Tibial artery (tissue), 4 donors: ENCODE data around the gene SCGN.

Experiments
- DNase-seq, 2 donors: peaks; one replicate each; pipeline ENCODE4 v3.0.0-alpha.2; 2019
- H3K27ac ChIP-seq, 2 donors: fragments of 200-600 bp; sonication (generic) in 1 of 2; 1 replicate in 1 of 2; 2 replicates in 1 of 2; pipeline ENCODE4 v1.5.1; 2018 to 2019; ENCODE audit warnings: mild to moderate bottlenecking in 1 of 2
- H3K27me3 ChIP-seq, 2 donors: fragments of 200-600 bp; sonication (generic) in 1 of 2; one replicate each; pipeline versions ENCODE4 v1.5.1 to v1.6.0; 2016 to 2019
- H3K36me3 ChIP-seq, 3 donors: fragments of 200-600 bp; sonication (generic) in 2 of 3; one replicate each; pipeline ENCODE4 v1.5.1; 2016 to 2019; ENCODE audit warnings: mild to moderate bottlenecking in 2 of 3
- H3K4me1 ChIP-seq, 4 donors: fragments of 200-600 bp; sonication (generic) in 2 of 4; 1 replicate in 3 of 4; 2 replicates in 1 of 4; pipeline ENCODE4 v1.5.1; 2016 to 2019
- H3K4me3 ChIP-seq, 2 donors: fragments of 200-600 bp; sonication (generic) in 1 of 2; 1 replicate in 1 of 2; 2 replicates in 1 of 2; pipeline ENCODE4 v1.5.1; 2018 to 2019; ENCODE audit warnings: mild to moderate bottlenecking in 2 of 2
- H3K9me3 ChIP-seq, 3 donors: fragments of 200-600 bp; sonication (generic) in 1 of 3; one replicate each; pipeline ENCODE4 v1.5.1; 2016 to 2019
- intact Hi-C: fragments of 100-400 bp; cut with DNase I; formaldehyde crosslinking; loops from one replicate; pipeline ENCODE4 v1.15.0; 2023; ENCODE audit warnings: low total_unique reads
- TF ChIP-seq, protein P1 (sequence below), 2 experiments: fragments of 200-600 bp in 1 of 2; fragments of 450-650 bp in 1 of 2; IDR thresholded peaks; one replicate each; pipeline ENCODE4 v1.5.1; 2017 to 2019; ENCODE audit warnings: antibody characterized with exemption in 2 of 2, mild to moderate bottlenecking in 1 of 2, moderate library complexity in 1 of 2

Gene SCGN

GRCh38 chr6:25706314-25707014 lies 54.4 kb downstream of the SCGN start:
- TF ChIP-seq, protein P1, sequence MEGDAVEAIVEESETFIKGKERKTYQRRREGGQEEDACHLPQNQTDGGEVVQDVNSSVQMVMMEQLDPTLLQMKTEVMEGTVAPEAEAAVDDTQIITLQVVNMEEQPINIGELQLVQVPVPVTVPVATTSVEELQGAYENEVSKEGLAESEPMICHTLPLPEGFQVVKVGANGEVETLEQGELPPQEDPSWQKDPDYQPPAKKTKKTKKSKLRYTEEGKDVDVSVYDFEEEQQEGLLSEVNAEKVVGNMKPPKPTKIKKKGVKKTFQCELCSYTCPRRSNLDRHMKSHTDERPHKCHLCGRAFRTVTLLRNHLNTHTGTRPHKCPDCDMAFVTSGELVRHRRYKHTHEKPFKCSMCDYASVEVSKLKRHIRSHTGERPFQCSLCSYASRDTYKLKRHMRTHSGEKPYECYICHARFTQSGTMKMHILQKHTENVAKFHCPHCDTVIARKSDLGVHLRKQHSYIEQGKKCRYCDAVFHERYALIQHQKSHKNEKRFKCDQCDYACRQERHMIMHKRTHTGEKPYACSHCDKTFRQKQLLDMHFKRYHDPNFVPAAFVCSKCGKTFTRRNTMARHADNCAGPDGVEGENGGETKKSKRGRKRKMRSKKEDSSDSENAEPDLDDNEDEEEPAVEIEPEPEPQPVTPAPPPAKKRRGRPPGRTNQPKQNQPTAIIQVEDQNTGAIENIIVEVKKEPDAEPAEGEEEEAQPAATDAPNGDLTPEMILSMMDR (IDR thresholded peaks at IDR 0.05), result no peak

GRCh38 chr6:25709761-25710160 lies 57.7 kb downstream of the SCGN start:
- H3K27ac ChIP-seq, result no peak overlapping the region
- no peak overlapping the region for H3K4me3 ChIP-seq
- intact Hi-C loops, result no loop called here
- no peaks in the 10 kb centered on the region for H3K4me1 ChIP-seq
- TF ChIP-seq, protein P1 (IDR thresholded peaks at IDR 0.05), result no peak
- no peak for DNase-seq
- H3K9me3 ChIP-seq, result no peaks in the 10 kb centered on the region
- no peaks in the 10 kb centered on the region for H3K27me3 ChIP-seq
- H3K36me3 ChIP-seq, result no peaks in the 10 kb centered on the region

More at GRCh38 chr6:25706314-25707014, 54.4 kb downstream of the SCGN start:
- Histone ChIP-seq H3K36me3 (no peaks in the 10 kb centered on the region), H3K4me1 (no peaks in the 10 kb centered on the region), H3K27me3 (no peaks in the 10 kb centered on the region), H3K27ac (no peak overlapping the region), H3K9me3 (no peaks in the 10 kb centered on the region), H3K4me3 (no peak overlapping the region)
- intact Hi-C loops, result no loop called here
- peak in 1 of 2 donors; percentile 34 for DNase-seq

DNA sequence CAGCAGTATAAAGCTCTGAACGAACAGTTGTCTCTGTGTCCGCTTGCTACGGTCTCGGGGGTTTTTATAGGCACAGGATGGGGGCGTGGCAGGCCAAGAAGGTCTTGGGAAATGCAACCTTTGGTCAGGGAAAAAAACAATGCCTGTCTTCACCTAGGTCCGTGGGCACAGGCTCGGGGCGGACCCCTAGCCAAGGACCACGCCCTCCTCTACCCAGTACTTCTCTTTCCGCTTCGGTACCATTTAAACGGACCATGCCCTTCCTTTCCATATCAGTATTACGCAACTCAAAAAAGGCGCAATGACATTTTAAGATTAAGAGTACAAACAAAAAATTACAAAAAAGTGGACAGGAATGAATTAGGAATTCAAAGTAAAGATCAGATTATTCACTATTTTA lies 58.3 kb downstream of the SCGN start:
- intact Hi-C loops, result no loop called here
- H3K4me1 ChIP-seq, result no peaks in the 10 kb centered on the region

DNA sequence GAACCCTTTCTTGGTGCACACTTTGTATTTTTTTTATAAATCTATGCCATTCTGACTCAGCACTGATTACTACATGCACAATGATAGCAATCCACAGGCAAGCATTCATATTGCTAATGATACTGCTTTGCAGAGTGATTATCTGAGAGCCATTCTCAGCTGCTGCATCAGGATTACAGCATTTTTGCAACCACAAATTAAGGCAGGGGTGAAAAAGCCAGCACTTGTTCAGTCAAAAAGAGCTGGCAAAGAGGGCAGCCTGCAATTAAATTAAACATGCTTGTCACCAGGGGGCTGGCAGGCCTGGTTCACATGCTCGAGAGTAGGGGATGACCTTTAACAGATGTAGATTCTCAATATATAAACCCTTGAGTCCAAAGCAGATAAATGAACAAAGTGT lies 61.8 kb downstream of the SCGN start:
- no peak for DNase-seq
- intact Hi-C loops, result no loop called here
- Histone ChIP-seq H3K27ac (no peak overlapping the region), H3K4me1 (no peaks in the 10 kb centered on the region), H3K4me3 (no peak overlapping the region), H3K36me3 (no peaks in the 10 kb centered on the region), H3K27me3 (no peaks in the 10 kb centered on the region), H3K9me3 (no peaks in the 10 kb centered on the region)
- TF ChIP-seq, protein P1 (IDR thresholded peaks at IDR 0.05), result no peak

More for the DNA sequence above, 58.3 kb downstream of the SCGN start:
- no peak for DNase-seq
- Histone ChIP-seq H3K27ac (no peak overlapping the region), H3K4me3 (no peak overlapping the region), H3K27me3 (no peaks in the 10 kb centered on the region), H3K9me3 (no peaks in the 10 kb centered on the region), H3K36me3 (no peaks in the 10 kb centered on the region)
- TF ChIP-seq, protein P1 (IDR thresholded peaks at IDR 0.05), result no peak

DNA sequence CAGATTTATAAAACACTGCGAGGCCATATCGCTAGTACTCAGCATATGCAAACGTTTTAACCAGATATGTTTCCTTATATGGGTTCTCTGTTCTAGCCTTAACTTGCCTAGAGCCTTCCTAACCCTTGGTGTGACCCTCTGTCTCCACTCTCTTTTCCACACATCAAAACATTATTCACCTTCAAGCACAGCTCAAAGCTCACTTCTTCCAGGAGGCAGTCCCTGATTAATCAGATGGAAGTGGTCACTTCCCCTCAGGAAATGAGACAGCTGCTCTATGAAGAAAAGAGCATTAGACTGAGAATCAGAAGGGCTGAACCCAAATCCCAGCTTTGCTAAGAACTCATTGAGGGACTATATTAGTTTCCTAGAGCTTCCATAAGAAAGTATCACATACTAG lies 62.8 kb downstream of the SCGN start:
- DNase-seq, result no peak
- Histone ChIP-seq H3K9me3 (no peaks in the 10 kb centered on the region), H3K36me3 (no peaks in the 10 kb centered on the region), H3K27me3 (no peaks in the 10 kb centered on the region), H3K27ac (no peak overlapping the region), H3K4me3 (no peak overlapping the region), H3K4me1 (no peaks in the 10 kb centered on the region)
- TF ChIP-seq, protein P1 (IDR thresholded peaks at IDR 0.05), result no peak
- intact Hi-C loops, result loop anchor here (5.0 kb wide), 1 partner anchor 487 kb away; no protein-coding TSS in a partner anchor
